IPS-18c (cell line): ENCODE data around the gene LDLRAD3.
A peak's percentile ranks its signal among the peaks of the same experiment; 100 is the strongest.

ENCODE experiments used
- H3K4me3 ChIP-seq: 2 replicates; pipeline ENCODE4 v1.7.0; 2013; ENCODE audit warnings: low read depth, mild to moderate bottlenecking, low read length, moderate library complexity; ENCODE audit not compliant: insufficient read depth
- H3K9me3 ChIP-seq: one replicate; pipeline ENCODE4 v1.6.1; 2013; ENCODE audit warnings: mild to moderate bottlenecking, low read length, moderate library complexity; ENCODE audit not compliant: control insufficient read depth, insufficient read depth

Gene LDLRAD3

GRCh38 chr11:36092314-36093030 lies 148.6 kb downstream of the LDLRAD3 start:
- Histone ChIP-seq H3K9me3 (peaks cover 3% of the 10 kb centered on the region), H3K4me3 (no peak overlapping the region)

- peaks cover 3% of the 10 kb centered on the region for H3K9me3 ChIP-seq
- no peak overlapping the region for H3K4me3 ChIP-seq
Measured at GRCh38 chr11:36093548-36093947, 149.7 kb downstream of the LDLRAD3 start.

GRCh38 chr11:36094164-36094563 lies 150.3 kb downstream of the LDLRAD3 start:
- no peak overlapping the region for H3K4me3 ChIP-seq

GRCh38 chr11:36095716-36096115 lies 151.9 kb downstream of the LDLRAD3 start:
- H3K4me3 ChIP-seq: no peak overlapping the region
- peaks cover 3% of the 10 kb centered on the region for H3K9me3 ChIP-seq

More at GRCh38 chr11:36094164-36094563, 150.3 kb downstream of the LDLRAD3 start:
- peaks cover 3% of the 10 kb centered on the region for H3K9me3 ChIP-seq

- H3K4me3 ChIP-seq: no peak overlapping the region
Measured at GRCh38 chr11:36097219-36097650, 153.4 kb downstream of the LDLRAD3 start.

GRCh38 chr11:36098087-36098486 lies 154.2 kb downstream of the LDLRAD3 start:
- no peak overlapping the region for H3K4me3 ChIP-seq
- H3K9me3 ChIP-seq: peaks cover 3% of the 10 kb centered on the region

More at GRCh38 chr11:36097219-36097650, 153.4 kb downstream of the LDLRAD3 start:
- peaks cover 3% of the 10 kb centered on the region for H3K9me3 ChIP-seq

- peaks cover 2% of the 10 kb centered on the region for H3K9me3 ChIP-seq
- H3K4me3 ChIP-seq: no peak overlapping the region
Measured at GRCh38 chr11:36098853-36099375, 155.1 kb downstream of the LDLRAD3 start.

GRCh38 chr11:36101466-36101865 lies 157.6 kb downstream of the LDLRAD3 start:
- Histone ChIP-seq H3K9me3 (no peaks in the 10 kb centered on the region), H3K4me3 (no peak overlapping the region)

- no peak overlapping the region for H3K4me3 ChIP-seq
- H3K9me3 ChIP-seq: no peaks in the 10 kb centered on the region
Measured at GRCh38 chr11:36102868-36103267, 159.0 kb downstream of the LDLRAD3 start.

GRCh38 chr11:36103933-36104530 lies 160.2 kb downstream of the LDLRAD3 start:
- Histone ChIP-seq H3K9me3 (no peaks in the 10 kb centered on the region), H3K4me3 (no peak overlapping the region)

- no peak overlapping the region for H3K4me3 ChIP-seq
- no peaks in the 10 kb centered on the region for H3K9me3 ChIP-seq
Measured at GRCh38 chr11:36104660-36104992, 160.8 kb downstream of the LDLRAD3 start.

- no peak overlapping the region for H3K4me3 ChIP-seq
- H3K9me3 ChIP-seq: no peaks in the 10 kb centered on the region
Measured at GRCh38 chr11:36105743-36106581, 162.1 kb downstream of the LDLRAD3 start.

- H3K9me3 ChIP-seq: no peaks in the 10 kb centered on the region
- H3K4me3 ChIP-seq: no peak overlapping the region
Measured at GRCh38 chr11:36107547-36107946, 163.7 kb downstream of the LDLRAD3 start.

GRCh38 chr11:36108881-36109589 lies 165.2 kb downstream of the LDLRAD3 start:
- H3K9me3 ChIP-seq: no peaks in the 10 kb centered on the region

GRCh38 chr11:36109590-36109849 lies 165.7 kb downstream of the LDLRAD3 start:
- no peaks in the 10 kb centered on the region for H3K9me3 ChIP-seq
- H3K4me3 ChIP-seq: no peak overlapping the region

More at GRCh38 chr11:36108881-36109589, 165.2 kb downstream of the LDLRAD3 start:
- H3K4me3 ChIP-seq: no peak overlapping the region

- H3K9me3 ChIP-seq: no peaks in the 10 kb centered on the region
- H3K4me3 ChIP-seq: 0 out of 2 replicates have a peak overlapping the region, but pooled peaks have one; percentile 20
Measured at GRCh38 chr11:36109850-36110606, 166.2 kb downstream of the LDLRAD3 start.
